ENCODE data around the gene HOXD12.

GRCh38 chr2:176082525-176082823 is 17.1 kb upstream of the HOXD12 start:
- TF ChIP-seq POLR2A (IDR thresholded peaks at IDR 0.05; ENCODE audit: low read depth, low read length) (no peak), POLR2AphosphoS5 (IDR thresholded peaks at IDR 0.05; ENCODE audit: low read depth, low read length) (no peak)
